ENCODE results near the gene GPN3. TPM values are rescaled to one million over a fixed set of nuclear protein-coding genes. Genes with fewer than 3 reads are reported as not detected.

Gene GPN3
- total and polyA plus RNA-seq, 10 of the 15 experiments (the other 5 are each of a cell fraction or from before 2014, with no cell fraction given) = 27.1 to 117 (median 53.5) TPM

- ATAC-seq (no peak), FAIRE-seq (no peak), DNase-seq (ENCODE audit: low read depth, low spot score) (no peak)
- ChIA-PET CTCF (interaction anchor here (1.2 to 21.1 kb wide), 16 partner anchors 9 to 374 kb away, joined by 4 to 462 read pairs (median 6); partner anchors contain the start of genes ARPC3, FAM216A and GPN3), RAD21 (ENCODE audit: unreplicated experiment) (interaction anchor here (1.3 to 5.5 kb wide), 10 partner anchors 12 to 85 kb away, joined by 4 to 153 read pairs (median 13); partner anchors contain the start of gene ARPC3), POLR2A (interaction anchor here (0.9 to 4.7 kb wide), 7 partner anchors 11 to 86 kb away, joined by 3 to 31 read pairs (median 7); partner anchors contain the start of gene ARPC3), SMC1A (ENCODE audit: uncharacterized antibody, unreplicated experiment) (interaction anchor here (0.8 to 26.9 kb wide), 15 partner anchors 8 to 106 kb away, joined by 3 to 492 read pairs (median 7); no protein-coding TSS in a partner anchor)
- 44% methylated on average over 1 of the region's 1 CpG for WGBS (ENCODE audit: insufficient coverage, insufficient replicate concordance, low lambda C conversion rate, missing lambda C conversion rate)
- intact Hi-C loops (cut with micrococcal nuclease; ENCODE audit: unreplicated experiment) = loop anchor here (5.0 kb wide), 3 partner anchors 33 to 373 kb away; no protein-coding TSS in a partner anchor
- Histone ChIP-seq H4K20me1 (ENCODE audit: control insufficient read depth, insufficient read depth) (no peaks in the 10 kb centered on the region), H3K36me3 (ENCODE audit: control insufficient read depth in 2 of 2, insufficient read depth in 2 of 2, low read length in 1 of 2) (no peaks in the 10 kb centered on the region), H2AFZ (ENCODE audit: control insufficient read depth, low read depth, low read length) (no peak overlapping the region), H3K4me1 (ENCODE audit: control insufficient read depth, insufficient read depth, low read length) (no peaks in the 10 kb centered on the region), H3K27ac (ENCODE audit: control insufficient read depth, insufficient read depth) (no peak overlapping the region), H3K4me2 (ENCODE audit: control insufficient read depth, insufficient read depth) (no peak overlapping the region), H3K27me3 (replicated peaks in 1 of 2; ENCODE audit: control insufficient read depth in 2 of 2, insufficient read depth in 2 of 2, low read length in 1 of 2) (no peaks in the 10 kb centered on the region), H3K79me2 (ENCODE audit: control insufficient read depth, insufficient read depth, low read length) (no peaks in the 10 kb centered on the region), H3K4me3 (no peak overlapping the region), H3K9me3 (replicated peaks; ENCODE audit: control insufficient read depth, insufficient read depth, low read length) (no peaks in the 10 kb centered on the region), H3K9ac (ENCODE audit: control insufficient read depth, insufficient read depth, low read length) (no peak overlapping the region)
- no TSS peak for BruUV-seq (replicated peaks)
- in situ Hi-C loops (cut with MboI) = loop anchor here (5.0 kb wide), 1 partner anchor 88 kb away; no protein-coding TSS in a partner anchor
- no peak for TF ChIP-seq MYC (IDR thresholded peaks at IDR 0.05; ENCODE audit: insufficient read depth, insufficient read length, insufficient replicate concordance, low read length, severe bottlenecking)
- TF ChIP-seq NFIC (IDR thresholded peaks at IDR 0.05; ENCODE audit: low read depth, low read length) = no peak
- TF ChIP-seq RB1 (IDR thresholded peaks at IDR 0.05; ENCODE audit: borderline replicate concordance) = no peak
- TF ChIP-seq ZNF384 (IDR thresholded peaks at IDR 0.05; ENCODE audit: borderline replicate concordance, low read depth, low read length) = no peak
- no peak for TF ChIP-seq SPI1 (IDR thresholded peaks at IDR 0.05; ENCODE audit: borderline replicate concordance, insufficient read depth, low read depth, low read length)
- no peak for TF ChIP-seq HCFC1 (IDR thresholded peaks at IDR 0.05; ENCODE audit: low read length)
- no peak for TF ChIP-seq REST (IDR thresholded peaks at IDR 0.05; ENCODE audit: low read depth, low read length)
- TF ChIP-seq ATF2 (IDR thresholded peaks at IDR 0.05; ENCODE audit: low read length) = no peak
- TF ChIP-seq WRNIP1 (IDR thresholded peaks at IDR 0.05; ENCODE audit: borderline replicate concordance, low read depth, low read length) = no peak
- no peak for TF ChIP-seq CHD1 (IDR thresholded peaks at IDR 0.05; ENCODE audit: low read depth, low read length)
- no peak for TF ChIP-seq CBX3 (IDR thresholded peaks at IDR 0.05; ENCODE audit: borderline replicate concordance, low read depth)
- no peak for TF ChIP-seq ETV6 (conservative IDR thresholded peaks at IDR 0.05 in 1 of 2, IDR thresholded peaks at IDR 0.05 in 1 of 2; ENCODE audit: borderline replicate concordance in 1 of 2, low read depth in 1 of 2)
- TF ChIP-seq CUX1 (IDR thresholded peaks at IDR 0.05; ENCODE audit: insufficient replicate concordance, low read depth, low read length) = no peak
Measured at GRCh38 chr12:110514363-110514762, 46.3 kb upstream of the GPN3 start.
